Measurements from ENCODE around the gene ITPKC.
A peak's percentile ranks its signal among the peaks of the same experiment; 100 is the strongest.

DNA sequence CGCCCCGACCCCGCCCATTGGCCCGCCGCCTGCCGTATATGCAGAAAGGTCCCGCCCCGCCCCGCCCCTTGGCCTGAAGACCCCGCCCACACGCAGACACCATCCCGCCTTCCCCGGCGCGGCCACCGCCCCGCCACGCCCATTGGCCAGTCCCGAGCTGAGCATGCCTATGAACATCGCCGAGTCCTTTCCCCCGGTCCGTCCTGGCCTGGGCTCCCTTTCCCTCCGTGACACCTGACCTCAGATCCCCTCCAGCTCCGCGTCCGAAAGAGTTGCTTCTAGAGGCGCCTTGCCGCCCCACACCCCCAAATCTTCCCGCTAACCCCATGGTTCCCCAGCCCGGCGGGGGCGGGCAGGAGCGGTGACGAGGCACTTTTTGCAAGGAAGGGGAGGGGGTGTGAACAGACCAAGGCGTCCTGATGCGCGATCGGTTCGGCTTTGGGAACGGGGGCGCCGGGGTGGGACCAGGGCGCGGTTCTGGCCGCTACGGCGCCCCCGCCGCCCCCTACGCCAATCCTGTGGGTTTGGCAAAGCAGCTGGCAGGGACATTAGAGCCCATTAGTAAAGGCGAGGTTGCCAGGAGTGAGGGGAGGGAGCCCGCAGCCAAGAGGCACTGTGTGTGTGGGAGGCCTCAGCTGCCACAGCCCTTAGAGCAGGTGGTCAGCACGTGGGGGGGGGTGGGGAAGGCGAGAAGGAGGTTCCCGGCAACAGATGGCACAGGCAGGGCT lies 26.1 kb upstream of the ITPKC start:
- TF ChIP-seq TAF1 (IDR thresholded peaks at IDR 0.05; ENCODE audit: borderline replicate concordance, insufficient read depth, low read length): no peak
- TF ChIP-seq POLR2AphosphoS5 (IDR thresholded peaks at IDR 0.05; ENCODE audit: low read depth, low read length): peak; percentile 65
